Measurements from ENCODE around the gene LSG1.
A peak's percentile ranks its signal among the peaks of the same experiment; 100 is the strongest.

- TF ChIP-seq CTCF (IDR thresholded peaks at IDR 0.05) (peak; percentile 51 to 92 (median 90)), POLR2A (IDR thresholded peaks at IDR 0.05) (peak in 2 of 4 donors; percentile 26 to 37), POLR2AphosphoS5 (IDR thresholded peaks at IDR 0.05) (peak; percentile 61 to 79)
Measured at GRCh38 chr3:194633349-194634004, 38.5 kb downstream of the LSG1 start, which contains the start of gene TMEM44.

Measured in upper lobe of left lung (tissue), 4 donors.